Upper lobe of right lung (tissue), 1 donor: ENCODE results near the gene TNFRSF9. TPM values are rescaled to one million over a fixed set of nuclear protein-coding genes. Genes with fewer than 3 reads are reported as not detected.

Source experiments
- ATAC-seq: fragments of 200-7000 bp; cut with Tn5 transposase; one replicate; pipeline ENCODE4 v1.9.1; 2020; ENCODE audit warnings: mild to moderate bottlenecking, moderate library complexity
- DNase-seq: peaks from one replicate; pipeline ENCODE4 v3.0.0-alpha.2; 2020
- H3K27ac ChIP-seq: fragments of 200-600 bp; one replicate; pipeline ENCODE4 v1.8.0; 2022
- H3K27me3 ChIP-seq: fragments of 200-600 bp; one replicate; pipeline ENCODE4 v1.8.0; 2022; ENCODE audit warnings: mild to moderate bottlenecking
- H3K36me3 ChIP-seq: fragments of 200-600 bp; one replicate; pipeline ENCODE4 v1.8.0; 2022
- H3K4me1 ChIP-seq: fragments of 200-600 bp; one replicate; pipeline ENCODE4 v1.8.0; 2022
- H3K4me3 ChIP-seq: fragments of 200-600 bp; one replicate; pipeline ENCODE4 v1.8.0; 2022; ENCODE audit warnings: mild to moderate bottlenecking
- H3K9me3 ChIP-seq: fragments of 200-600 bp; one replicate; pipeline ENCODE4 v1.8.0; 2022
- CTCF ChIP-seq: fragments of 200-600 bp; IDR thresholded peaks from one replicate; pipeline ENCODE4 v1.8.0; 2022; ENCODE audit warnings: antibody characterized with exemption
- intact Hi-C: fragments of 100-400 bp; cut with DNase I; formaldehyde crosslinking; loops from one replicate; pipeline ENCODE4 v1.11.0; 2022
- total RNA-seq: library from RNA; stranded (reverse); fragmentation: NEBNext Ultra II Directional; extraction: Animal tissue kit (Norgen Biotek cat#: 25700); gene quantifications from one replicate; pipeline ENCODE4 v1.2.1, GENCODE V29; 2021
- donor health status: DM: no; HTN: yes; CAD: no; lungs with severe emphysema.

TNFRSF9 gene
- total RNA-seq, 1 donor from 2014 or later = 0.49 TPM

GRCh38 chr1:7893529-7894180 lies 47.0 kb downstream of the TNFRSF9 start:
- Histone ChIP-seq H3K4me1 (no peaks in the 10 kb centered on the region), H3K9me3 (no peaks in the 10 kb centered on the region), H3K4me3 (no peak overlapping the region), H3K27ac (no peak overlapping the region), H3K36me3 (no peaks in the 10 kb centered on the region), H3K27me3 (no peaks in the 10 kb centered on the region)
- no peak for TF ChIP-seq CTCF
- intact Hi-C loops = no loop called here
- no peak for ATAC-seq
- DNase-seq = no peak

- ATAC-seq = no peak
- Histone ChIP-seq H3K9me3 (no peaks in the 10 kb centered on the region), H3K4me3 (no peak overlapping the region), H3K4me1 (no peaks in the 10 kb centered on the region), H3K36me3 (no peaks in the 10 kb centered on the region), H3K27ac (no peak overlapping the region), H3K27me3 (no peaks in the 10 kb centered on the region)
- no peak for TF ChIP-seq CTCF
- intact Hi-C loops = no loop called here
- DNase-seq = no peak
Observed at GRCh38 chr1:7891804-7892203, 48.8 kb downstream of the TNFRSF9 start.

GRCh38 chr1:7890853-7891252 lies 49.8 kb downstream of the TNFRSF9 start:
- ATAC-seq = no peak
- intact Hi-C loops = no loop called here
- Histone ChIP-seq H3K27me3 (no peaks in the 10 kb centered on the region), H3K27ac (no peak overlapping the region), H3K36me3 (no peaks in the 10 kb centered on the region), H3K9me3 (no peaks in the 10 kb centered on the region), H3K4me1 (no peaks in the 10 kb centered on the region), H3K4me3 (no peak overlapping the region)
- DNase-seq = no peak
- TF ChIP-seq CTCF = no peak

GRCh38 chr1:7888248-7889081 lies 52.2 kb downstream of the TNFRSF9 start:
- ATAC-seq (no peak), DNase-seq (no peak)
- H3K4me1 ChIP-seq = no peaks in the 10 kb centered on the region
- no peaks in the 10 kb centered on the region for H3K36me3 ChIP-seq
- intact Hi-C loops = no loop called here
- H3K27ac ChIP-seq = no peak overlapping the region
- no peaks in the 10 kb centered on the region for H3K9me3 ChIP-seq
- no peaks in the 10 kb centered on the region for H3K27me3 ChIP-seq
- H3K4me3 ChIP-seq = no peak overlapping the region
- no peak for TF ChIP-seq CTCF

- Histone ChIP-seq H3K4me3 (no peak overlapping the region), H3K36me3 (no peaks in the 10 kb centered on the region), H3K27me3 (no peaks in the 10 kb centered on the region), H3K9me3 (no peaks in the 10 kb centered on the region), H3K27ac (no peak overlapping the region), H3K4me1 (no peaks in the 10 kb centered on the region)
- no peak for ATAC-seq
- DNase-seq = no peak
- intact Hi-C loops = no loop called here
- no peak for TF ChIP-seq CTCF
Observed at GRCh38 chr1:7886405-7886745, 54.3 kb downstream of the TNFRSF9 start.
